GM12874 (cell line): ENCODE measurements around the gene TLE3.

Experiments
- CTCF ChIP-seq: IDR thresholded peaks from 2 replicates; pipeline ENCODE4 v1.5.1; 2011; ENCODE audit warnings: low read depth, mild to moderate bottlenecking, control low read depth, low read length, moderate library complexity; ENCODE audit not compliant: insufficient read depth

Gene TLE3

GRCh38 chr15:70091726-70092463 lies 5.8 kb downstream of the TLE3 start:
- no peak for TF ChIP-seq CTCF

- no peak for TF ChIP-seq CTCF
Measured at GRCh38 chr15:70090436-70091296, 7.1 kb downstream of the TLE3 start.

- no peak for TF ChIP-seq CTCF
Measured at GRCh38 chr15:70089692-70089971, 8.1 kb downstream of the TLE3 start.

- TF ChIP-seq CTCF: no peak
Measured at GRCh38 chr15:70088887-70089691, 8.6 kb downstream of the TLE3 start.

GRCh38 chr15:70088455-70088854 lies 9.3 kb downstream of the TLE3 start:
- TF ChIP-seq CTCF: no peak

- no peak for TF ChIP-seq CTCF
Measured at GRCh38 chr15:70087708-70088352, 9.9 kb downstream of the TLE3 start.

- TF ChIP-seq CTCF: no peak
Measured at GRCh38 chr15:70086636-70087035, 11.1 kb downstream of the TLE3 start.
